ENCODE measurements around the gene TARS3.

TARS3 gene

DNA sequence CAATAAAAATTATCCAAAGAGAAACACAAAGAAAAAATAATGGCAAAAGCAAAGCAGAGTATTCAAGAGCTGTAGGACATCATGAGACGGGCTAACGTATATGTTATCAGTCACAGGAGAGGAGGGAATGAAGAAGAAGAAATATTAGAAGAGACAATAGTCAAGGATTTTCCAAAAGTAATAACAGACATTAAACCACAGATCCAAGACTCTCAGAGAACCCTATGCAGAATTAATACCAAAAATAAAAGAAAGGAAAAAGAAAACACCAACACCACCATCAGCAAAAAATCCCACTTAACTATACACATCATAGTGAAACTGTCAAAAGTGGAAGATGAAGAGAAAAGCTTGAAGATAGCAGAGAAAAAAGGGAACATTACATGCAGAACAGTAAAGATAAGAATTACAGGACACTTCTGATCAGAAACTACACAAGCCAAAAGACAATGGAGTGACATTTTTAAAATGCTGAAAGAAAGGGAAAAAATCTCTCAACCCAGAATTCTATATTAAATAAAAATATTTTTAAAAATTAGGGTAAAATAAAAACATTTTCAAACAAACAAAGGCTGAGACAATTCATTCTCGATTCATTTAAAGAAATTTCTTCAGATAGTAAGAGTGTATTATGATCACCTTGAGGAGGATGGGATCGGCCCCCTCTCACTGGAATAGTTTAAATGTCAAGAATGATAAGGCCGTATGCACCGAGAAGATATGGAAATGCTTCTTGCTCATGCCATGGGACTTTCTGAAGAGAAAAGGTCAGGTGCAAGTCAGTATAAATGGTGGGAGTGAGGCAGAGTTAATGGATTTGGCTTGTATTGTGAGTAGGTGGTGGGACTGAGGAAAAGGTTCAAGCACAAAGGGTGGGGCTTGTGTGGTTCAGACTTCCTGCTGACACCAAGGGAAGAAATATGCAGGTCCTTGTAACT, 100.6 kb downstream of the TARS3 start:
- no peak for DNase-seq (ENCODE audit: low read depth)

- DNase-seq (ENCODE audit: low read depth), result no peak
Observed at GRCh38 chr15:101621961-101622360, 102.3 kb downstream of the TARS3 start.

DNA sequence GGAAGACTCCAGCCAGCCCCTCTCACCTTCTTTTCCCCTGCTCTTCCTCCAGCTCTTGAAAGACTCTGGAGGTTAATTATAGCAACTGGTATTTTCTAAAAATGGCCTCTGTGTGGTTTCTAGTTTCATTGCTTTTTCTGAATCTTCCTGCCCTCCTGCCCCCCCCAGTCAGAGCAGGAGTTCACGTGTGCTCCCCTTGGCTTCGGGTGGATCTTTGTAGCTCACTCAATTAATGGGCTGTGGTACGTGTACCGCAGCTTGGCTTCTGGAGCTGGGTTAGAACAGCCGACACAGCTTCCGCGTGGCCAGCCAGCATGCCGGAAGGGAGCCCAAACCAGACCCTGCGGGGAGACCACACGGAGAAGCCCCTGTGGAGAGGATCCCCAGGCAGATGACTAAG, 103.6 kb downstream of the TARS3 start:
- no peak for DNase-seq (ENCODE audit: low read depth)

- DNase-seq (ENCODE audit: low read depth), result no peak
Observed at GRCh38 chr15:101619615-101619865, 104.7 kb downstream of the TARS3 start.

DNA sequence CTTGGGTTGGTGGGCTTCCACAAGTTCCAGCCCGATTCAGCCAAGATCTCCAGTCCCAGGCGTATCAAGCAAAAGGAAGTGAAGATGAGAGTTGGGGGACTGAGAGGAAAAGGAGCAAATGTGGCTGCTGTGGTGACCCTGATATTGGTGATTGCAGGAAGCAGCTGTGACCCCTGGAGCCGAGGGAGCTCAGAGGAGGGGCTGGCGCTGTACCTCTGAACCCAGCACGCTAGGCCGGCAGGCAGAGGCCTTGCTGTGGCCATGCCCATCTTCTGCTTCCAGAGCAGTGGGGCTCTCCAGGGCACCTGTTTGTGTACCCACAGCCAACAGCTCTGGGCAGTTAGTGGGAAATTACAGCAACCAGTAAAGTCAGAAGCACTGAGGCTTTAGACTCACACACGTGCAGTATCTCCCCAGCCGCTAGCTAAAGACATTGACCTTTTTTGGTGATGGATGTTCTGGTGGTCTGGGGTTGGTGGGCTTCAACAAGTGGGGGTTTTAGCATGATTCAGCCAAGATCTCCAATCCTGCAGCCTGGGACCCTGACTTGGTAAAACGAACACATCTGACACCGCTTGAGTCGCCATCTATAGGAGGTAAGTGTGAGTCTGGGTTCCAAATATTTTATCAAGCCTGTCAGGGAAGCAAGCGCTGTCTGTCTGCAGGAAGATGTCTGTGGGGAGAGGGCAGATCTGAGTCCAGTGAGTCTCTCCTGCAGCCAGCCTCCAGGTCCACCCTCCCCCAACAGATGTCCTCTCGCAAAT, 105.2 kb downstream of the TARS3 start:
- no peak for DNase-seq (ENCODE audit: low read depth)

GRCh38 chr15:101618076-101618475, 106.2 kb downstream of the TARS3 start:
- DNase-seq (ENCODE audit: low read depth), result no peak

GRCh38 chr15:101617390-101617965, 106.8 kb downstream of the TARS3 start:
- no peak for DNase-seq (ENCODE audit: low read depth)

- no peak for DNase-seq (ENCODE audit: low read depth)
Observed at GRCh38 chr15:101615986-101616848, 108.1 kb downstream of the TARS3 start.

DNA sequence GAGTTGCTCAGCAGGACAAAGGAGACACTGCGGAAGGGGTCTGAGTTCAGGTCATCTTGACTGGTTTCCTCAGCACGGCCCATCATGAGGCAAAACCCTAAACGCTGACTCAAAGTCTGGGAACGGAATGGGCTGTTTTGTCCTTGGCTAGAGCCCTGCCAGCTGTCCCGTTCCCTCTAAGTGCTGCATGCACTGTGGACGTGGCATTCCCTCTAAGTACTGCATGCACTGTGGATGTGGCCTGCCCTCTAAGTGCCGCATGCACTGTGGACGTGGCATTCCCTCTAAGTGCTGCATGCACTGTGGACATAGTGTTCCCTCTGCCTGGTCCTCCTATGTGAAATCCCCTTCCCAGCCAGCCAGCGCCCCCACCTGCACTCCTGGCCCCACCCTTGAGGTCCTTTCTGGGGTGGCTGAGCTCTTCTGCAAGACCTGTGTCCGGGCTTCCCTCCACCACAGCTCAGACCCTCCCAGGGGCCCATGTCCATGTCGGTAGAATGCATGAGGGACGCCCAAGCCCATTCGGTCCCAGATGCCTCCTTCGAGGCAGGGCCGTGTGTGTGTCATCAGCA, 108.8 kb downstream of the TARS3 start:
- DNase-seq (ENCODE audit: low read depth), result no peak

GRCh38 chr15:101614761-101615160, 109.5 kb downstream of the TARS3 start:
- DNase-seq (ENCODE audit: low read depth), result no peak

- DNase-seq (ENCODE audit: low read depth), result no peak
Observed at GRCh38 chr15:101614001-101614585, 110.2 kb downstream of the TARS3 start.

DNA sequence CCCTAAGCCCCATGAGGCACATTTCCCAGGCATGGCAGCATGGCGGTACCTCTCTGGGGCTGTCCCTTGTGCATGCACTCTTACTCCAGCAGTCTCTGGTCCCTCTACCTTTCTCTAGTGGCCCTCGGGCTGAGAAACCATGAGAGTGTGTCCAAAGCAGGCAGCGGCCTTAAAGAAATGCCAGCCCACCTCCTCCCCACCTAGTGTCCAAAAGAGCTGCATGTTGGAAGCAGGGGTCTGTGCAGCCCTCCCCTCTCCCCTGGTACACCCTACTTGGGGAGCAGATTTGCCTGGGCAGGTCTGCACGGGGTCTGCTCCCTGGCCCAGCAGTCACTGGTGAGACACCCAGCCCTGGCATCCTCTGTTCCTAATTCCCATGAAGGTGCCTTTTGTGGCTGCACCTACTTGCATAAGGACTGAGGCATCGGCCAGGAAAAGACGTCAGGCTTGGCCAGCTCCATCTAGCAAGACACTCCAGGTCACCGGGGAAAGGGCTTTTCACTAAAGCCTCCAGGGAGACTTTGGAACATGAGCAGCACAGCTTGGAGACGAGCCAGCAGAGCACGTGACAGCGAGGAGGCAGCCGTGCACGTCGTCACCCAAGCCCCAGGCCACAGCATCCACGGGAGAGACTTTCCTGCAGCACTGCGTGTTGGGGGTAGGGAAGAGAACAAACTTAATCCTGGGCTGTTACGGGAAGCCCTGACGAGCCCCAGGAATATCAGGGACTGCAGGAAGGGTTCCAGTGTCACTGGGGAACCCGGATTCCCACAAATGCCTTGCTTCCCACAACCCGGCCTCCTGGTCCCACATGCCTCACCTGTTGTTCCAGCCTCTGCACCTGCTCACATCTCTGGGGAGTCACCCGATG, 110.9 kb downstream of the TARS3 start:
- no peak for DNase-seq (ENCODE audit: low read depth)

- DNase-seq (ENCODE audit: low read depth), result no peak
Observed at GRCh38 chr15:101612676-101613075, 111.6 kb downstream of the TARS3 start.

GRCh38 chr15:101611580-101612299, 112.5 kb downstream of the TARS3 start:
- no peak for DNase-seq (ENCODE audit: low read depth)

GRCh38 chr15:101611007-101611406, 113.3 kb downstream of the TARS3 start:
- DNase-seq (ENCODE audit: low read depth), result no peak

GRCh38 chr15:101610611-101611000, 113.7 kb downstream of the TARS3 start:
- no peak for DNase-seq (ENCODE audit: low read depth)

GRCh38 chr15:101609742-101610610, 114.3 kb downstream of the TARS3 start:
- DNase-seq (ENCODE audit: low read depth), result no peak

DNA sequence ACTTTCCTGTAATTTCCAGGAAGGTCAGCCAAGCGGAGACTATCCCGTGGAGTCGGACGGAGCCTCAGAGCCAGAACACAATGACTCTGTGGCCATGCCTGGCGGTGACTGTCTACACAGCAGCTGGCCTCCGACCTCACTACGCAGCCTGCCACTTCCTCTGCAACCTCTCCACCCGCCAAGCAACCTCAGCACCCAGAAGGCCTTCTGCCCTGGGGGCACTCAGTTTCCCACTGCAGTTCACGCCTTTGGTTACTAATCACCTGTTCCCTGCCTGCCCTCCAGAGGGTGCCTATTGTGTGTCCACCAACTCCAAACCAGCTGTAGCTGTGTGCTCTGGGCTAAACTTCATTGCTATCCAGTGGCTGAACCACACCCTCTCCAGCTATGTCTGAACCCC, 116.1 kb downstream of the TARS3 start:
- no peak for DNase-seq (ENCODE audit: low read depth)

DNA sequence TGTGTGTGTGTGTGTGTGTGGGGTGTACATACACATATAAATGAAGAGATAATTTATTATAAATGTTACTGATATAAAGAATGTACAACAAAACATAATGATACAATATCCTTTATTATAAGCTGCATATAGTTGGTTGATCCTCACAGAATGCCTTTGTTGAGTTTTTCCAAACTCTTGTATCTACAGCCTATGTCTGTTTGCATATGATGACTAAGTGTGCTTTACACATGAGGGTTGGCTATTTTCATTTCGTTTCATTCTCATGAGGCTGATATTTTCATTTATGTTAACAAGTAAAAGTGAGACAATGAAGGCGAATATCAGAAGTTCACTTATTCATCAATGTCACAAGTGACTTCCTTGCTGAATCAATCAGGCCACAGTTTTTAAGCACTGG, 117.2 kb downstream of the TARS3 start:
- DNase-seq (ENCODE audit: low read depth), result no peak
